Panc1 (cell line): ENCODE data around the gene EPHB1.

Experiments
- SIN3A ChIP-seq: IDR thresholded peaks from 2 replicates; pipeline ENCODE4 v1.6.1; 2012; ENCODE audit warnings: low read depth, mild to moderate bottlenecking, low read length, moderate library complexity, borderline replicate concordance; ENCODE audit not compliant: insufficient read depth
- TF ChIP-seq, protein P1 (sequence below): fragments of 450-650 bp; IDR thresholded peaks from 2 replicates; pipeline ENCODE4 v1.5.1; 2017; ENCODE audit warnings: mild to moderate bottlenecking

DNA sequence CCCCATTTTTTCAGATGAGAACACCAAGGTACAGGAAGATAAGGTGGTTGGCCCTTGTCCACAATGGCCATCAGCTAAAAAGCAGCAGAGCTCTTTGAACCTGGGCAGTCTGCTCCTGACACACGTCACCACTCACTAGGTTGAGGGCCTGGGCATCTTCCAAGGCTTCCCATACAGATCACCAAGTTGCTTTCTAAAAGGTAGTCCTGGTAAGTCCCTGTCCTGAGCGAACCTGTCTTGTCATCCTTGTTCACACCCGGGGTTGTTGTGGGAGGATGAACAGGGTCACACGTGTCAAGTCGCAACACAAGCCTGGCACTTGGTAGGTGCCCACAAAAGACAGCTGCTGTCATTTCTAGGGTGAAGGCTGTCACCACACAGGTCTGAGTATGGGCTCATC, 260.4 kb downstream of the EPHB1 start:
- TF ChIP-seq, protein P1, sequence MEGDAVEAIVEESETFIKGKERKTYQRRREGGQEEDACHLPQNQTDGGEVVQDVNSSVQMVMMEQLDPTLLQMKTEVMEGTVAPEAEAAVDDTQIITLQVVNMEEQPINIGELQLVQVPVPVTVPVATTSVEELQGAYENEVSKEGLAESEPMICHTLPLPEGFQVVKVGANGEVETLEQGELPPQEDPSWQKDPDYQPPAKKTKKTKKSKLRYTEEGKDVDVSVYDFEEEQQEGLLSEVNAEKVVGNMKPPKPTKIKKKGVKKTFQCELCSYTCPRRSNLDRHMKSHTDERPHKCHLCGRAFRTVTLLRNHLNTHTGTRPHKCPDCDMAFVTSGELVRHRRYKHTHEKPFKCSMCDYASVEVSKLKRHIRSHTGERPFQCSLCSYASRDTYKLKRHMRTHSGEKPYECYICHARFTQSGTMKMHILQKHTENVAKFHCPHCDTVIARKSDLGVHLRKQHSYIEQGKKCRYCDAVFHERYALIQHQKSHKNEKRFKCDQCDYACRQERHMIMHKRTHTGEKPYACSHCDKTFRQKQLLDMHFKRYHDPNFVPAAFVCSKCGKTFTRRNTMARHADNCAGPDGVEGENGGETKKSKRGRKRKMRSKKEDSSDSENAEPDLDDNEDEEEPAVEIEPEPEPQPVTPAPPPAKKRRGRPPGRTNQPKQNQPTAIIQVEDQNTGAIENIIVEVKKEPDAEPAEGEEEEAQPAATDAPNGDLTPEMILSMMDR, result no peak
- TF ChIP-seq SIN3A, result no peak
